Stomach (tissue), 4 donors: Measurements from ENCODE around the gene SFI1.

Source experiments
- CTCF ChIP-seq, 7 experiments: fragments of 450-650 bp in 4 of 7; fragments of 200-600 bp in 3 of 7; sonication (generic) in 3 of 7; IDR thresholded peaks; one replicate each; pipeline ENCODE4 v1.5.1; 2016 to 2019; ENCODE audit warnings: antibody characterized with exemption in 7 of 7, control low read depth in 2 of 7, mild to moderate bottlenecking in 1 of 7
- POLR2AphosphoS5 ChIP-seq, 3 donors: sonication (generic); formaldehyde crosslinking; IDR thresholded peaks; one replicate each; pipeline ENCODE4 v1.6.1; 2016; ENCODE audit warnings: antibody characterized with exemption in 3 of 3

GRCh38 chr22:31578171-31578570 lies 81.8 kb downstream of the SFI1 start:
- TF ChIP-seq CTCF (IDR thresholded peaks at IDR 0.05) (no peak), POLR2AphosphoS5 (IDR thresholded peaks at IDR 0.05) (no peak)
